ENCODE measurements around the gene CCDC92. TPM values are rescaled to one million over a fixed set of nuclear protein-coding genes. Genes with fewer than 3 reads are reported as not detected.

The CCDC92 gene
- total RNA-seq, 2 experiments from 2014 or later, result 14.8 to 16.2 TPM

DNA sequence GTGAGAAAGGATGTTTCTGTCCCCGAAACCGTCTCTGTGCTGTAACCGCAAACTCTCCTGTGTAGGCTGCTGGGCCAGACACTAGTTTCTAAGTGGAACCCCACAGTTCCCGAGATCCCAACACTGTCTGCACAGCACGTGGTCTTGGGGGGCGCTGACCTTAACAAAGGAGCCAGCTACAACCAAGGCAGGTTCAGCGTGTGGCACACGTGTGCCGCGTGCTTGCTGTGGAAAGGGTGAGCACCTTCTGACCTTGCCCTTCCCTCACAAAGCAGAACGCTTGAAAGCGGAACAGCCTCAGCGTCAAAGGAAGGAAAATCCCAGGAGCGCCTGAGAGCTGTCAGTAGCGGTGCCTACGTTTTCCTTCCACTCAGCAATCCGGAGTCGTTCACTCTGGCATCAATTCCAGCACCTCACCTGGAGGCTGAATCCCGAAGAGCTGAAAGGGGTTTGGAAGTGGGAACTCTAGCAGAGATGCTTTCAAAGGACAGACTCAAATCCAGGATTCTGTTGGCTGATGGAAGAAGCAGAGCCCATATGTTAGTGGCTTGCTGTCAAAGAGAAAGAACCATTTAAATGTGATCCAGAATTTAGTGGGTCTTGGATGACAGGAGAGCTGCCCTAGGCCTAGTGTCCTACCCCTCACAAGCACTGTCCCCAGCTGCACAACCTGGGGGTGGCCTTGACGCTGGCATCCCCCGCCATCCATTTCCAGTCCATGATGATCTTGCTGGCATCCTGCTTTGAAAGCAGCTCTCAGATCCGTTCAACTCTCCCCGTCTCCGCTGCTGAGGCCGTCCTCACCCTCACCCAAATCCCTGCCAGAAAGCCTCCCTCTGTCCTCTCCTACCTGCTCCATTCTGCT lies 27.1 kb downstream of the CCDC92 start:
- H3K9me3 Mint-ChIP-seq (ENCODE audit: insufficient read depth), result no peaks in the 10 kb centered on the region
- ChIA-PET CTCF (no interaction called here), POLR2A (no interaction called here)
- no peak for ATAC-seq
- no peaks in the 10 kb centered on the region for H3K27me3 Mint-ChIP-seq (ENCODE audit: low read depth)
- H3K4me3 Mint-ChIP-seq, result no peak overlapping the region
- DNase-seq, result no peak
- H3K4me1 Mint-ChIP-seq (ENCODE audit: low read depth), result no peaks in the 10 kb centered on the region
- no peak overlapping the region for H3K27ac Mint-ChIP-seq
- peaks cover 12% of the 10 kb centered on the region for H3K36me3 Mint-ChIP-seq (ENCODE audit: low read depth)

DNA sequence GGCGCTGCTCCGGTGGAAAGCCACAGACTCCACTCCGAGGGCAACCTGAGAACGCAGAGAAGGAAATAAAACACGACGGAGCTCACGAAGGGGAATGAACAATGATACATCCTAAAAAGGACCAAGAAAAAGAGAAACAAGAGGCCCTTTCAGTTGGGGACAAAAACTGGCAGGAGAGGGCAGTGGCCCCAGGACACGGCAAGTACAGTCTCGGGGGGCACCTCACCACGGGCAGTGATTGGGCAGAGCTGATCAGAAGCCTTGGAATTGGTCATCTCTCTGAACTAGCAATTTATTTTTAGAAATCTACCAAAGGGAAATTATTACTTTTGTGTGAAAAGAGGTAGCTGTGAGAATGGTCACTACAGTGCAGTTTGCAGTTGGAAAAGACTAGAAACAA lies 27.9 kb downstream of the CCDC92 start:
- no peaks in the 10 kb centered on the region for H3K27me3 Mint-ChIP-seq (ENCODE audit: low read depth)
- no peaks in the 10 kb centered on the region for H3K9me3 Mint-ChIP-seq (ENCODE audit: insufficient read depth)
- ChIA-PET CTCF (no interaction called here), POLR2A (no interaction called here)
- DNase-seq, result no peak
- peaks cover 12% of the 10 kb centered on the region for H3K36me3 Mint-ChIP-seq (ENCODE audit: low read depth)
- H3K27ac Mint-ChIP-seq, result no peak overlapping the region
- no peak overlapping the region for H3K4me3 Mint-ChIP-seq
- ATAC-seq, result no peak
- H3K4me1 Mint-ChIP-seq (ENCODE audit: low read depth), result no peaks in the 10 kb centered on the region

- POLR2A ChIA-PET, result no interaction called here
- Mint-ChIP-seq H3K27me3 (ENCODE audit: low read depth) (no peaks in the 10 kb centered on the region), H3K36me3 (ENCODE audit: low read depth) (peaks cover 12% of the 10 kb centered on the region), H3K4me3 (no peak overlapping the region), H3K27ac (no peak overlapping the region), H3K4me1 (ENCODE audit: low read depth) (peaks cover 5% of the 10 kb centered on the region), H3K9me3 (ENCODE audit: insufficient read depth) (no peaks in the 10 kb centered on the region)
- ATAC-seq (no peak), DNase-seq (no peak)
- CTCF ChIA-PET, result no interaction called here
These were observed 28.8 kb downstream of the CCDC92 start for GRCh38 chr12:123943816-123944215.

GRCh38 chr12:123942911-123943648 lies 29.6 kb downstream of the CCDC92 start:
- Mint-ChIP-seq H3K27ac (no peak overlapping the region), H3K4me3 (no peak overlapping the region), H3K36me3 (ENCODE audit: low read depth) (peaks cover 12% of the 10 kb centered on the region), H3K4me1 (ENCODE audit: low read depth) (peaks cover 12% of the 10 kb centered on the region), H3K27me3 (ENCODE audit: low read depth) (no peaks in the 10 kb centered on the region), H3K9me3 (ENCODE audit: insufficient read depth) (no peaks in the 10 kb centered on the region)
- DNase-seq (no peak), ATAC-seq (no peak)
- ChIA-PET CTCF (interaction anchor here (1.3 kb wide), 1 partner anchor 10 kb away, joined by 3 read pairs; no protein-coding TSS in a partner anchor), POLR2A (interaction anchor here (1.1 kb wide), 1 partner anchor 9 kb away, joined by 3 read pairs; no protein-coding TSS in a partner anchor)

DNA sequence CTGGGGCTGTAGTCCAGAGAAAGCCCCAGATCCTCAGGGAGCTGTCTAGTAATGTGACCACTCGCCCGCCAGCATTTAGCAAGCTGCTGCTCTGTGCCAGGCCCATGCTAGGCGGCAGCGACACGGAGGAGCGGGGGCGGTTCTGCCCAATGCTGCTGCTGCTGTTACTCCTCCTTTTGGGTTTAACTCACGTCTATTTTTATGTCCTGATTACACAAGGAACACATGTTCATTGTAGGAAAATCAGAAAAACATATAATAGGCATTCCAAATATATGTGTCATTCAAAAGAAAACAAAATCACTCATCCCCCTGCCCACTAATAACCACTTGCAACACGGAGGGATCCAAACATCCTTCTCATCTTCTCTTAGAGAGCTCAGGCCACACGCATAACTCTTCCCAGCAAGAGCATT lies 30.4 kb downstream of the CCDC92 start:
- CTCF ChIA-PET, result interaction anchor here (1.3 kb wide), 1 partner anchor 10 kb away, joined by 3 read pairs; no protein-coding TSS in a partner anchor
- no peak overlapping the region for H3K27ac Mint-ChIP-seq
- no peaks in the 10 kb centered on the region for H3K9me3 Mint-ChIP-seq (ENCODE audit: insufficient read depth)
- peaks cover 21% of the 10 kb centered on the region for H3K4me1 Mint-ChIP-seq (ENCODE audit: low read depth)
- ATAC-seq (no peak), DNase-seq (no peak)
- H3K4me3 Mint-ChIP-seq, result no peak overlapping the region
- H3K27me3 Mint-ChIP-seq (ENCODE audit: low read depth), result no peaks in the 10 kb centered on the region
- POLR2A ChIA-PET, result interaction anchor here (1.1 kb wide), 1 partner anchor 8 kb away, joined by 3 read pairs; no protein-coding TSS in a partner anchor
- H3K36me3 Mint-ChIP-seq (ENCODE audit: low read depth), result peaks cover 16% of the 10 kb centered on the region

GRCh38 chr12:123941624-123942237 lies 30.9 kb downstream of the CCDC92 start:
- H3K4me3 Mint-ChIP-seq, result no peak overlapping the region
- no peaks in the 10 kb centered on the region for H3K27me3 Mint-ChIP-seq (ENCODE audit: low read depth)
- no peaks in the 10 kb centered on the region for H3K9me3 Mint-ChIP-seq (ENCODE audit: insufficient read depth)
- peaks cover 21% of the 10 kb centered on the region for H3K4me1 Mint-ChIP-seq (ENCODE audit: low read depth)
- POLR2A ChIA-PET, result interaction anchor here (1.1 kb wide), 1 partner anchor 8 kb away, joined by 3 read pairs; no protein-coding TSS in a partner anchor
- H3K27ac Mint-ChIP-seq, result no peak overlapping the region
- H3K36me3 Mint-ChIP-seq (ENCODE audit: low read depth), result peaks cover 16% of the 10 kb centered on the region
- ATAC-seq, result no peak
- CTCF ChIA-PET, result no interaction called here
- no peak for DNase-seq

- no peak for DNase-seq
- Mint-ChIP-seq H3K27me3 (ENCODE audit: low read depth) (no peaks in the 10 kb centered on the region), H3K36me3 (ENCODE audit: low read depth) (peaks cover 19% of the 10 kb centered on the region), H3K27ac (no peak overlapping the region), H3K9me3 (ENCODE audit: insufficient read depth) (no peaks in the 10 kb centered on the region), H3K4me1 (ENCODE audit: low read depth) (peaks cover 26% of the 10 kb centered on the region), H3K4me3 (no peak overlapping the region)
- ChIA-PET CTCF (no interaction called here), POLR2A (no interaction called here)
- no peak for ATAC-seq
These were observed 31.6 kb downstream of the CCDC92 start for GRCh38 chr12:123941000-123941399.

DNA sequence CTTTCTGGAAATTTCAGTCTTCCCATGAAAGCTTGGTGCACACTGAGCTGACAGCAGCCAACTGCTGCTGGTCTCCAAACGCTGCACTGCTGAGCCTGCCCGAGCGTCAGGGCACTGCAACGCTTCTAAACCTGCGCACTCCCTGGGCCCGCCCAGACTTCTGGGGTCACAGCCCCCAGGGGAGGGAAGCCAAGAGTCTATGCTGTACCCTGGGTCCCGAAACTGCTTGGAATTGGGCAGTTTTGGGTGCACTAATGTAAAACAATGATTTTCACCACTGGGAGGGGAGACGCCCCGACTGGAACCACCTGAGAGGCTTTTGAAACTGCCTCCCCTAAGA lies 32.0 kb downstream of the CCDC92 start:
- H3K9me3 Mint-ChIP-seq (ENCODE audit: insufficient read depth), result no peaks in the 10 kb centered on the region
- ATAC-seq (no peak), DNase-seq (no peak)
- peaks cover 26% of the 10 kb centered on the region for H3K4me1 Mint-ChIP-seq (ENCODE audit: low read depth)
- ChIA-PET CTCF (no interaction called here), POLR2A (no interaction called here)
- no peaks in the 10 kb centered on the region for H3K27me3 Mint-ChIP-seq (ENCODE audit: low read depth)
- H3K4me3 Mint-ChIP-seq, result no peak overlapping the region
- peak overlapping the region; percentile 19 for H3K27ac Mint-ChIP-seq
- H3K36me3 Mint-ChIP-seq (ENCODE audit: low read depth), result peaks cover 19% of the 10 kb centered on the region

- Mint-ChIP-seq H3K27me3 (ENCODE audit: low read depth) (no peaks in the 10 kb centered on the region), H3K27ac (peak overlapping the region; percentile 19), H3K4me1 (ENCODE audit: low read depth) (peaks cover 28% of the 10 kb centered on the region), H3K4me3 (no peak overlapping the region), H3K36me3 (ENCODE audit: low read depth) (peaks cover 19% of the 10 kb centered on the region), H3K9me3 (ENCODE audit: insufficient read depth) (no peaks in the 10 kb centered on the region)
- ATAC-seq (no peak), DNase-seq (no peak)
- POLR2A ChIA-PET, result no interaction called here
- CTCF ChIA-PET, result interaction anchor here (1.2 to 2.7 kb wide), 5 partner anchors 21 to 47 kb away, joined by 3 to 9 read pairs (median 5); no protein-coding TSS in a partner anchor
These were observed 32.7 kb downstream of the CCDC92 start for GRCh38 chr12:123939716-123940626.

DNA sequence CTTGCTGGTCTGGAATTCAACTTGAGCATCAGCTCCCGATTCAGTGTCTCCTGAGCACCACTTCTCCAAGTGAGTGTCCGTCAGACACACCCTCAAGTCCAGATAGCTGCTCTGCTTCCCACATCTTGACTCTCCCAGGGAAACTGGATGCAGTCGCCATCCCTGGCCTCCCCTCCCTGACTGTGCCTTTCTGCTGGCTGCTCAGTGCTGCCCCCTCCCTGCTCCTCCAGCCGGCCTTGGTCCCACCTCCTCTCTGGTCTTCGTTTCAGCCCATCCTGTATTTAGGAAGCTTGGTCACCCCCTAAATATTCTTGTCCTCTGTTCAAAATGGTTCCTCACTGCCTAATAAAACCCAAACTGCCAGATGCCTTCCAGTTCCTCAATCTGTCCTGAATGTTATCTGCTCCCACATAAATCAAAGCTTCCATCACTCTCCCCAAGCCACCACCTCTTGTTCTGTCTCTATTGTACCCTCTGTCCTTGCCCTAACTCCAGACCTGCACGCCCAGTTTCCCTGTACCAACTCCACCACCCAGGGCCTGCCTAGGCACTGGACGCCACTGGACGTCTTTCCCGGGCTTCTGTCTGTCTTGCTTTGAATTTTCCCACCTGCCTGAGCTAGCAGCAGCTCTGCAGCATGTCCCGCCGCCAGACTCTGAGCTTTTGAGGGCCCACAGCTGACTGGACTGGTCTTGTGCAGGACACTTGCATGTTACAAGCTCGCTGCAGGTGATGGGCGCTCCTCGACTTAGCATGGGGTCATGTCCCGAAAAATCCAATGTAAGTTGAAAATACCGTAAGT lies 33.8 kb downstream of the CCDC92 start:
- Mint-ChIP-seq H3K27me3 (ENCODE audit: low read depth) (no peaks in the 10 kb centered on the region), H3K4me3 (peak overlapping the region; percentile 16), H3K36me3 (ENCODE audit: low read depth) (peaks cover 19% of the 10 kb centered on the region), H3K9me3 (ENCODE audit: insufficient read depth) (no peaks in the 10 kb centered on the region), H3K27ac (peak overlapping the region; percentile 84), H3K4me1 (ENCODE audit: low read depth) (peaks cover 38% of the 10 kb centered on the region)
- DNase-seq (no peak), ATAC-seq (no peak)
- POLR2A ChIA-PET, result no interaction called here
- CTCF ChIA-PET, result interaction anchor here (0.8 to 2.7 kb wide), 9 partner anchors 16 to 93 kb away, joined by 3 to 9 read pairs (median 3); no protein-coding TSS in a partner anchor

All from activated CD8-positive, alpha-beta T cell treated with anti-CD3 and anti-CD28 coated beads, Interleukin-2, amount 10 ng/mL, durations not matched to agents 7 days and 5 days (primary cell).